Left cardiac atrium (tissue), 4 donors: ENCODE data around the gene RRN3. TPM values are rescaled to one million over a fixed set of nuclear protein-coding genes. Genes with fewer than 3 reads are reported as not detected.
"Not testable (repeated sequence)": the region's sequence is repeated elsewhere in the genome, so short reads cannot be mapped to it uniquely, and the experiment has no call there.

Experiments used
- ATAC-seq, 2 donors: fragments of 200-7000 bp; cut with Tn5 transposase; one replicate each; pipeline ENCODE4 v1.9.1; 2020; ENCODE audit warnings: mild to moderate bottlenecking in 2 of 2, moderate library complexity in 2 of 2
- DNase-seq: peaks from one replicate; pipeline ENCODE4 v3.0.0-alpha.2; 2020
- intact Hi-C, 2 donors: fragments of 100-400 bp; cut with DNase I; formaldehyde crosslinking; loops; one replicate each; pipeline versions ENCODE4 v1.14.1 to v1.15.1; 2022 to 2023
- microRNA-seq, 2 donors: library from miRNA; unstranded; fragments of <30 nt; microRNA quantifications; one replicate each; pipeline ENCODE4 v1.2.0, GENCODE V29; 2020
- total RNA-seq, 2 donors: library from RNA; stranded (reverse); fragmentation: NEBNext Ultra II Directional; extraction: Animal tissue kit (Norgen Biotek cat#: 25700); gene quantifications; one replicate each; pipeline ENCODE4 v1.2.1, GENCODE V29; 2021
- donor health status: DM: no; HTN: yes; CAD: no.
- donor health status: DM: no; HTN: yes; CAD: no; lungs with severe emphysema.
- donor health status: DM: yes; HTN: yes; CAD: no.
- donor health status: Dilated cardiomyopathy.

Gene RRN3
- total RNA-seq, 2 donors from 2014 or later: 20.0 to 25.6 TPM

DNA sequence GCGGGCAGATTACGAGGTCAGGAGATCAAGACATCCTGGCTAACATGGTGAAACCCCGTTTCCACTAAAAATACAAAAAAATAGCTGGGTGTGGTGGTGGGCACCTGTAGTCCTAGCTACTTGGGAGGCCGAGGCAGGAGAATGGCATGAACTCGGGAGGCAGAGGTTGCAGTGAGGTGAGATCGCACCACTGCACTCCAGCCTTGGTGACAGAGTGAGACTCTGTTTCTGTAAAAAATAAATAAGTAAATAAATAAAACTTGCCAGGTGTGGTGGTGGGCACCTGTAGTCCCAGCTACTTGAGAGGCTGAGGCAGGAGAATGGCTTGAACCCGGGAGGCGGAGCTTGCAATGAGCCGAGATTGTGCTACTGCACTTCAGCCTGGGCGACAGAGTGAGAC is 81.1 kb downstream of the RRN3 start:
- intact Hi-C loops, ATAC-seq, DNase-seq: not testable (repeated sequence)

Small RNA genes lying within 50 kb of the gene (microRNA-seq; reads per million reads assigned to microRNA genes)
- 0 reads per million in 2 donors for gene MIR1972-1
- 0 reads per million in 2 donors for gene MIR6511B2

Other genes starting within 250 kb of the RRN3 start
- gene NPIPA1, start 156.8 kb downstream of the RRN3 start, total RNA-seq: 10 to 100 TPM; 52.2 to 56.3 TPM
- 100 to 1,000 TPM in 1 of 2 donors, 10 to 100 TPM in 1; 73.8 to 103 TPM for gene PDXDC1, start 119.2 kb downstream of the RRN3 start, total RNA-seq
- gene NTAN1, start 38.2 kb downstream of the RRN3 start, total RNA-seq: 10 to 100 TPM; 25.8 to 30.4 TPM